Coronary artery (tissue), 2 donors: ENCODE results near the gene C13orf46.

Experiments used
- DNase-seq: peaks from one replicate; pipeline ENCODE4 v3.0.0-alpha.2; 2017; ENCODE audit warnings: low spot score
- H3K27ac ChIP-seq, 2 donors: fragments of 200-600 bp; sonication (generic); one replicate each; pipeline ENCODE4 v1.5.1; 2016 to 2019
- H3K4me3 ChIP-seq: fragments of 200-600 bp; sonication (generic); 2 replicates; pipeline ENCODE4 v1.5.1; 2016; ENCODE audit warnings: mild to moderate bottlenecking, moderate library complexity
- TF ChIP-seq, protein P1 (sequence below): fragments of 200-600 bp; sonication (generic); IDR thresholded peaks from one replicate; pipeline ENCODE4 v1.5.1; 2019; ENCODE audit warnings: antibody characterized with exemption

The C13orf46 gene

GRCh38 chr13:113950451-113951245 is 23.2 kb downstream of the C13orf46 start:
- no peak for DNase-seq
- Histone ChIP-seq H3K27ac (no peak overlapping the region), H3K4me3 (peak overlapping the region; percentile 61)
- TF ChIP-seq, protein P1, sequence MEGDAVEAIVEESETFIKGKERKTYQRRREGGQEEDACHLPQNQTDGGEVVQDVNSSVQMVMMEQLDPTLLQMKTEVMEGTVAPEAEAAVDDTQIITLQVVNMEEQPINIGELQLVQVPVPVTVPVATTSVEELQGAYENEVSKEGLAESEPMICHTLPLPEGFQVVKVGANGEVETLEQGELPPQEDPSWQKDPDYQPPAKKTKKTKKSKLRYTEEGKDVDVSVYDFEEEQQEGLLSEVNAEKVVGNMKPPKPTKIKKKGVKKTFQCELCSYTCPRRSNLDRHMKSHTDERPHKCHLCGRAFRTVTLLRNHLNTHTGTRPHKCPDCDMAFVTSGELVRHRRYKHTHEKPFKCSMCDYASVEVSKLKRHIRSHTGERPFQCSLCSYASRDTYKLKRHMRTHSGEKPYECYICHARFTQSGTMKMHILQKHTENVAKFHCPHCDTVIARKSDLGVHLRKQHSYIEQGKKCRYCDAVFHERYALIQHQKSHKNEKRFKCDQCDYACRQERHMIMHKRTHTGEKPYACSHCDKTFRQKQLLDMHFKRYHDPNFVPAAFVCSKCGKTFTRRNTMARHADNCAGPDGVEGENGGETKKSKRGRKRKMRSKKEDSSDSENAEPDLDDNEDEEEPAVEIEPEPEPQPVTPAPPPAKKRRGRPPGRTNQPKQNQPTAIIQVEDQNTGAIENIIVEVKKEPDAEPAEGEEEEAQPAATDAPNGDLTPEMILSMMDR = no peak

DNA sequence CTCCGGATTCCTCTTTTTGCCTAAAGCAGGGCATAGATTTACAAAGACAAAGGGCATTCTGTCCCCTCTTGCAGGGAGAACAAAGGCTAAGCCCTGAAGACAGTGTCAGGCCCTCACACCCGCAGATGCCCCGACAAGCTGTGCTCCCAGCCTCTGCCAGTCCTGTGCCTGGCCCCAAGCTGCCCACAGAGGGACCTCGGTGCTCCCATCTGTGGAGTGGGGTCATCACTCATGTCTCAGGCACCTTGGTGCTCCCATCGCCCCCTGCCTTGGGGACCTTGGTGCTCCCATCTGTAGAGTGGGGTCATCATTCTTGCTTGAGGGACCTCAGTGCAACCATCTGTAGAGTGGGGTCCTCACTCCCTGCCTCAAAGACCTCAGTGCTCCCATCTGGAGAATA is 24.3 kb downstream of the C13orf46 start:
- DNase-seq = no peak
- no peak overlapping the region for H3K4me3 ChIP-seq
- H3K27ac ChIP-seq = no peak overlapping the region
- TF ChIP-seq, protein P1 = no peak

DNA sequence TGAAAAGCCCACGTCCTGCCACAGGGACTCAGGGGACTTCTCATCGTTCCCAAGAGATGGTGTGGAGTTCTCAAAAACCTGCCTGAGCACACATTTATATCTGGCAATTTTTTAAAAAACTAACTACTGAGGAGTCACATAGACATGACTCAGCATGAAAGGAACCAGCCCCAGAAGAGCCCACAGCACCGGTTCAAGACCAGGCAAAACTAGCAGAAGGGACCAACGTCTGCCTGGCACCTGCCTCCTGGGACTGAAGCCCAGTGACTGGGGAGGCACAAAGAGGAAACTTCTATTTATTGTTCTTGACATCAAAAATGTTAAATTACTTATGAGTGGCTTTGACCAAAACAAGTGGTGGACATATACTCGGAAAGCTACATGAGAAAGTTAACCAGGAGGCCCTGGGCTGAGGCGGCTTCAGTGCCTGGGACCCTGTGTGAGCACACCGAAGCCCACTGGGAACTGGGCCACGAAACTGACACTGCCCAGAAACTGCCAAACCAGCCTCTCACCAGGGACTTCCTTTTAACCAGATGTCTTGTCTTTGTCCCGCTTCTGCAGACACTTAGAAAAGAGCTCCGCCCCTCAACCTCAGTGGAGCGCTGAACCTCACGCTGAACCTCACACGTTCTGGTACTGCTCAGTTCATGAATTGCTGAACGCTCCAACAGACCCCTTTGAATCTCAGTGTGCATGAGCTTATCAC is 25.7 kb downstream of the C13orf46 start:
- no peak for DNase-seq
- Histone ChIP-seq H3K27ac (no peak overlapping the region), H3K4me3 (no peak overlapping the region)
- TF ChIP-seq, protein P1 = no peak

DNA sequence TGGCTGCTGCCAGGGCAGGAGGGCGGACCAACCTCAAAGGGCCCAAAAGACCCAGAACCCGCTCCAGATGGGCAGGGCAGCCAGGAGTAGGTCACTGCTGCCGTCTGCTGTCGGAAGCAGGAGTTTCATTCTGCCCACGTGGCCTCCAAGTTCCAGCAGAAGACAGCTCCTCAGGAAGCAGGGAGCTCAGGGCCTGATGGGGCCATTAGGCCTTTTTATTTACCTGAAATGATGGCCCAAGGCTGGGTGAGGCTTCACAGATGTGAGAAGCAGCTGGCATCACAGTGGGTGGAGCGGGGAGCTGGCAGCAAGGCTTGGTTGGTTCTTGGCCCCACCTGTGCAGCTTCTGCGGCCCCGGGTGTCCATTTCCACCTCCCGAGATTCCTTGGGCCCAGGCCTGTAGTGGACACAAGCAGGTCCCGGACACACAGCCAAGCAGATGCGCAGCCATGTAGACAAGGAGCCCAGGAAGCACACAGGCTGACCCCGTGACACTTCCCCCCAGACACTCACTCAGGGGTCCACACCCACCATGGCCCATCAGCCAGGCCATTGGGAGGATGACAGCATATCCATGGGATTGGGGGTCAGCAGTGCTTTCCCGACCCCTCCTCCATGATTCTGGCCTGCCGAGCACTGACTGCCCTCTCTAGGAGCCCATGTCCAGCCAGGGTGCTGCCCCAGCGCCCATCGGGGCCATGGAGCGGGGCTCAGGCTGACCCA is 26.4 kb downstream of the C13orf46 start:
- Histone ChIP-seq H3K27ac (no peak overlapping the region), H3K4me3 (no peak overlapping the region)
- TF ChIP-seq, protein P1 = peak; percentile 65
- no peak for DNase-seq

- DNase-seq = no peak
- TF ChIP-seq, protein P1 = no peak
- Histone ChIP-seq H3K27ac (no peak overlapping the region), H3K4me3 (no peak overlapping the region)
Measured at GRCh38 chr13:113946409-113947181, 27.3 kb downstream of the C13orf46 start.

DNA sequence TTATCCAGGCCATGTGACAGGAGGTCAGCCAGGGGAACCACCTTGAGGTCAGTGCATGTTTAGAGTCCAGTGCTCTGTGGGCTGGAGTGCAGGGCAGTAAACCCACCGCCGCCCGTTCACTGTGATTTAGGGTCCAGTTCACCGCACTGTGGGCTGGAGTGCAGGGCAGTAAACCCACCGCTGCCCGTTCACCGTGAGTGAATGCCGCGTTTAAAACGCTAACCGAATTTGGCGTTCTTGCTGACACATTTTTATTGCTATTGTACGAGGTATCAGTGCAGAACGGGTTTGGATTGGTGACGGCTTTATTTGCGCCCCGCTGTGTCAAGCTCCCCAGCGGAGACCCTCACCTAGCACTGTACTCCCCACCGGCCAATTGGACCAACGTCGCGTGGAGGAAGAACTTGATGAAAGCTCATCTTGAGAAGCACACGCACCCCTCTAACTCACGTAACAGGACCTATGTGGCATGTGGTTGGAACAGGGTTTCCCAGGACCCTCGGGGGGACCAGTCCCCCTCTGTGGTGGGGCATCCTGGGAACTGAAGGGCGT is 27.9 kb downstream of the C13orf46 start:
- no peak for DNase-seq
- Histone ChIP-seq H3K27ac (no peak overlapping the region), H3K4me3 (no peak overlapping the region)
- TF ChIP-seq, protein P1 = no peak
